SK-N-SH treated with all-trans-retinoic acid at 6 μM for 48 hours (cell line): ENCODE data around the gene MAP3K6.

ENCODE experiments used
- BACH2 ChIP-seq: fragments of 250-450 bp; sonication (Bioruptor Pico); IDR thresholded peaks from 2 replicates; pipeline ENCODE4 v1.9.0; 2021; ENCODE audit warnings: mild to moderate bottlenecking, borderline replicate concordance
- ESRRG ChIP-seq: fragments of 250-450 bp; sonication (Bioruptor Pico); IDR thresholded peaks from 2 replicates; pipeline ENCODE4 v1.6.1; 2021; ENCODE audit warnings: mild to moderate bottlenecking
- PATZ1 ChIP-seq: fragments of 250-450 bp; sonication (Bioruptor Pico); IDR thresholded peaks from 2 replicates; pipeline ENCODE4 v1.8.0; 2020; ENCODE audit warnings: mild to moderate bottlenecking, moderate library complexity, borderline replicate concordance
- RARB ChIP-seq: fragments of 250-450 bp; sonication (Bioruptor Pico); IDR thresholded peaks from 2 replicates; pipeline ENCODE4 v1.8.0; 2021; ENCODE audit warnings: mild to moderate bottlenecking, moderate library complexity
- ZFP3 ChIP-seq: fragments of 250-450 bp; sonication (Bioruptor Pico); IDR thresholded peaks from 2 replicates; pipeline ENCODE4 v1.5.0; 2020; ENCODE audit warnings: mild to moderate bottlenecking, moderate library complexity
- ZFP30 ChIP-seq: fragments of 450-650 bp; formaldehyde crosslinking; IDR thresholded peaks from 2 replicates; pipeline ENCODE4 v1.5.0; 2022; ENCODE audit warnings: mild to moderate bottlenecking, moderate library complexity
- ZNF565 ChIP-seq: fragments of 450-650 bp; formaldehyde crosslinking; conservative IDR thresholded peaks from 2 replicates; pipeline ENCODE4 v1.5.0; 2020; ENCODE audit warnings: low read depth, mild to moderate bottlenecking, moderate library complexity
- ZNF70 ChIP-seq: fragments of 450-650 bp; formaldehyde crosslinking; IDR thresholded peaks from 2 replicates; pipeline ENCODE4 v1.5.0; 2020; ENCODE audit warnings: mild to moderate bottlenecking, moderate library complexity
- ZNF8 ChIP-seq: fragments of 450-650 bp; formaldehyde crosslinking; IDR thresholded peaks from 2 replicates; pipeline ENCODE4 v1.5.0; 2020; ENCODE audit warnings: mild to moderate bottlenecking, moderate library complexity

- TF ChIP-seq ZNF70 (CRISPR knock-in tag) (no peak), ZFP30 (CRISPR knock-in tag) (no peak), ZFP3 (no peak), PATZ1 (CRISPR knock-in tag) (no peak), ZNF565 (CRISPR knock-in tag) (no peak), ZNF8 (CRISPR knock-in tag) (no peak), RARB (CRISPR knock-in tag) (no peak), ESRRG (CRISPR knock-in tag) (no peak), BACH2 (CRISPR knock-in tag) (no peak)
Measured at GRCh38 chr1:27364696-27365371, 1.9 kb downstream of the MAP3K6 start.
